ENCODE data around the gene BCL2. TPM values are rescaled to one million over a fixed set of nuclear protein-coding genes. Genes with fewer than 3 reads are reported as not detected.

Gene BCL2
- total and polyA plus RNA-seq, 7 donors, result 1.1 to 27.0 (median 8.9) TPM

DNA sequence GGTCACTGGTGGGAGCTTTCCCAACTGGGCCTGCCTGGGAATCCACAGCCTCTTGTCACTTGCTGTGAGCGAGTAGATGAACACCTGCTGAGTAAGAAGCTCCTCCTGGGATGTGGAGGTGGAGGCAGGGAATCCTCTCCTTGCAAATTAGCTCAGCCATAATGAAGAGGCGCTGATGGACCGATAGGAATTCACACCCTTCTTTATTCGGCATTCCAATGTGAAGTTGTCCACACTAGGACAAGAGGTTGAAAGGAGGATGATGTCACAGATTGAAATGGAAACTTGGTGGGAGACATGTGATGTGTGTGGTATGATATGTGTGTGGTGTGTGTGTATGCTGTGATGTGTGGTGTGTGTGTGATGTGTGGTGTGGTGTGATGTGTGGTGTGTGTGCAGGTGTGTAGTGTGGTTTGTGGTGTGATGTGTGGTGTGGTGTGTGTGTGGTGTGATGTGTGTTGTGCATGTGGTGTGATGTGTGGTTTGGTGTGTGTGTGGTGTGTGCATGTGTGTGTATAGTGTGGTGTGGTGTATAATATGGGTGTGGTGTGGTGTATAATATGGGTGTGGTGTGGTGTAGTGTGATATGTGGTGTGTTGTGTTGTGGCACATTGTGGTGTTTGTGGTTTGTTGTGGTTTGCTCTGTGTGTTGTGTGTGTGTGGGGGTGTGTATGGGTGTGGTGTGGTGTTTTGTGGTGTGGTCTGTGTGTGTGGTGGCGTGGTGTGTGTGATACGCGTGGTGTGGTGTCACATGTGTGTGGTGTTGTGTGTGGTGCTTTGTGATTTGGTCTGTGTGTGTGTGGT lies 216.4 kb downstream of the BCL2 start:
- intact Hi-C loops (cut with DNase I), result no loop called here
- no peak overlapping the region for H3K27ac ChIP-seq
- H3K9me3 ChIP-seq, result no peaks in the 10 kb centered on the region
- H3K27me3 ChIP-seq (ENCODE audit: insufficient read depth in 3 of 3, low read length in 2 of 3), result no peaks in the 10 kb centered on the region
- WGBS, 3 donors, result 78 to 82% (median 80%) methylated on average over 7 of the region's 7 CpGs
- no peaks in the 10 kb centered on the region for H3K36me3 ChIP-seq (ENCODE audit: insufficient read depth in 1 of 2, low read depth in 1 of 2)
- ATAC-seq (no peak), DNase-seq (no peak)
- H3K4me3 ChIP-seq, result no peak overlapping the region
- TF ChIP-seq, protein P1, sequence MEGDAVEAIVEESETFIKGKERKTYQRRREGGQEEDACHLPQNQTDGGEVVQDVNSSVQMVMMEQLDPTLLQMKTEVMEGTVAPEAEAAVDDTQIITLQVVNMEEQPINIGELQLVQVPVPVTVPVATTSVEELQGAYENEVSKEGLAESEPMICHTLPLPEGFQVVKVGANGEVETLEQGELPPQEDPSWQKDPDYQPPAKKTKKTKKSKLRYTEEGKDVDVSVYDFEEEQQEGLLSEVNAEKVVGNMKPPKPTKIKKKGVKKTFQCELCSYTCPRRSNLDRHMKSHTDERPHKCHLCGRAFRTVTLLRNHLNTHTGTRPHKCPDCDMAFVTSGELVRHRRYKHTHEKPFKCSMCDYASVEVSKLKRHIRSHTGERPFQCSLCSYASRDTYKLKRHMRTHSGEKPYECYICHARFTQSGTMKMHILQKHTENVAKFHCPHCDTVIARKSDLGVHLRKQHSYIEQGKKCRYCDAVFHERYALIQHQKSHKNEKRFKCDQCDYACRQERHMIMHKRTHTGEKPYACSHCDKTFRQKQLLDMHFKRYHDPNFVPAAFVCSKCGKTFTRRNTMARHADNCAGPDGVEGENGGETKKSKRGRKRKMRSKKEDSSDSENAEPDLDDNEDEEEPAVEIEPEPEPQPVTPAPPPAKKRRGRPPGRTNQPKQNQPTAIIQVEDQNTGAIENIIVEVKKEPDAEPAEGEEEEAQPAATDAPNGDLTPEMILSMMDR (IDR thresholded peaks at IDR 0.05), result no peak
- peaks cover 12% of the 10 kb centered on the region for H3K4me1 ChIP-seq

DNA sequence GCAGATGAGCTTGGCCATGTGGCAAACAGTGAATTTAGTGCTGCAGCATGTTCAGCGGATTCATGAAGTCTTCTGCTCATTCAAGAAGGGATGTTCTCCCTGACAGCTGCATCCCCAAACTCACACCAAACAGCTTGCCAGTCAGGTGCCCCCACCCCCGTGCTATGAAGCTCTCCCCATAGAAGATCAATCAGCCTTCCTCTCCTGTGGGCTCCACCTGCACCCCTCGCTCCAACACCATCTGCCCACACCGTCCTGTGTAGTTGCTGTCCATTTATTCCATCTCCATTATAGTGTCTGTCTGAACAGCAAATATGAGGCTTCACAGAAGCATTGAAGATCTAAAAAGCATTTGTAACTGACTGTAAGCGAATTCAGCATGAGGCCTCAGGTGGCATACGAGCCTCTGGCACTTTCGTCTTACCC lies 218.9 kb downstream of the BCL2 start:
- H3K4me3 ChIP-seq, result no peak overlapping the region
- no peaks in the 10 kb centered on the region for H3K27me3 ChIP-seq (ENCODE audit: insufficient read depth in 3 of 3, low read length in 2 of 3)
- H3K4me1 ChIP-seq, result peaks cover 12% of the 10 kb centered on the region
- no peaks in the 10 kb centered on the region for H3K36me3 ChIP-seq (ENCODE audit: insufficient read depth in 1 of 2, low read depth in 1 of 2)
- ATAC-seq (no peak), DNase-seq (no peak)
- H3K27ac ChIP-seq, result peak overlapping the region; percentile 36
- 89 to 94% (median 92%) methylated on average over 7 of the region's 7 CpGs for WGBS, 3 donors
- intact Hi-C loops (cut with DNase I), result no loop called here
- TF ChIP-seq, protein P1 (IDR thresholded peaks at IDR 0.05), result no peak
- no peaks in the 10 kb centered on the region for H3K9me3 ChIP-seq

DNA sequence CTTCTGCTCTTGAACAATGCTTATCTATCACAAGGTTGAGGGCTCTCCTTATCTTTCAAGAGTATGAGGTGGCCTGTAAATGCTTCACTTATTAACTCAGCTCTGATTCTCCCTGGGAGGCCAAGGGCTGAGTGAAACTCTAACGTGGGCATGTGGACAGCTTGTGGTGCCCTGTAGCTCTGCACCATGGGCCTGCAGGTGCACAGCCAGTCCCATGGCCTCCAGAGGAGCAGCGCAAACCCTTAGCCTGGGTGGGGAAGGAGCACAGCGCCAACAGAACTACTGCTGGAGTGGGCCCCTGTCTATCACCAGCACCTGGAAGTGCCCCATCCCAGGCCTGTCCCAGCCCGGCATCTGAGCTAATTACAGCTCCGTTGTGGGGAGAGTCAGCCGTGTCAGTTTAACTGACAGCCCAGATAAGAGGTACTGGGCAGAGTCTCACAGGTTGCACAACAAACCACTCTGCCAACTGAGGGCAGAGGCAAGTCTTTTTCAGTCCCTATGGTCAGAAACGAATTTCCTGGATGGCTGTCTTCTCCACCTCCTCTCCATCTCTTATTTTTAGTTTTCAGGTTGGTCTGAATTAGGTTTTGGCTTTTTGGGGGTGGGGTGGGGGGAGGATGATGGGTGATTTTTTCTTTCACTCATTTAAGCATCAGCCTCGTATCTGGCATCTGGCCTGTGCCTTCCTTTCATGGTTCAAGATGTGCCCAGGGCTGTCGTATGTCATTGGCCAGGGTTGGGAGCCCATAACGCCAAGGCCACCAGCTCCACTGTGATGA lies 219.5 kb downstream of the BCL2 start:
- no peaks in the 10 kb centered on the region for H3K27me3 ChIP-seq (ENCODE audit: insufficient read depth in 3 of 3, low read length in 2 of 3)
- H3K4me3 ChIP-seq, result no peak overlapping the region
- TF ChIP-seq, protein P1 (IDR thresholded peaks at IDR 0.05), result no peak
- DNase-seq (peak in 1 of 2 donors; percentile 71), ATAC-seq (peak; percentile 78 to 98 (median 97))
- no peaks in the 10 kb centered on the region for H3K9me3 ChIP-seq
- no peaks in the 10 kb centered on the region for H3K36me3 ChIP-seq (ENCODE audit: insufficient read depth in 1 of 2, low read depth in 1 of 2)
- intact Hi-C loops (cut with DNase I), result loop anchor here in 1 of 2 donors (5.0 kb wide), 1 partner anchor 453 kb away; no protein-coding TSS in a partner anchor
- H3K27ac ChIP-seq, result peak overlapping the region; percentile 58
- 45 to 60% (median 56%) methylated on average over 10 of the region's 10 CpGs for WGBS, 3 donors
- peaks cover 12% of the 10 kb centered on the region for H3K4me1 ChIP-seq

DNA sequence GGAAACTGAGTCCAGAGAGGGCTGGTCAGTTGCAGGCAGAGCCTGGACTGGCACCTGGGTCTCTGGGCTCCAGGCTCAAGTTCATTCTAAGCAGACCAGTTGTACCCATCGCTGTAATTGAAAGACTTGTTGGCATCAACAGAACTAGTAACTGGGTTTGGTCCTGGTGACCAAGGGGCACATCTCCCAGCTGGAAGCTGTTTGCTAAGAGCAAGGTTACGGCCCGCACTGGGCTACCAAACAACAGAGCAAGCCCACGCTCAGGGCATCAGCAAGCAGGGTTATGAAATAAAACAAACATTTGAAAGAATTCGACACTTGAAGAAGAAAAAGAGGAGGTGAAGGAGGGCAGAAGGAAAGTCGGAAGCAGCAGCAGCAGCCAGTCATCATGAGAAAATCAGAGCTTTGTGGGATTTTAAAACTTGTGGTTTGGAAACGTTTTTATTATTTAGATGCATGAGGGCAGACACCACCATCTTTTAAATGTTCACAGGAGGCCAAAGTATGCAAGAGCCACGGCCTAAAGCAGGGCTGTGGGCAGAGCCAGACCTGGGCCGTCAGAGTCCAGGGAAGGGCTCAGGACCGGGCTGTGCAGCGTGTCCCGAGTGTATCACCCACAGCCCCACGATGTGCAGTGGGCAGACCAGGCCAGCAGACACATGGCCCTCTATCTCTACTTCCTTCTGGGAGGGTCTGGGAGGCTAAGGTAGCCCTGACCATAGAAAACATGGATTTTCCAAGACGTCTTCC lies 220.3 kb downstream of the BCL2 start:
- peaks cover 12% of the 10 kb centered on the region for H3K4me1 ChIP-seq
- WGBS, 3 donors, result 90 to 92% (median 92%) methylated on average over 14 of the region's 14 CpGs
- no peak overlapping the region for H3K4me3 ChIP-seq
- peak overlapping the region; percentile 58 for H3K27ac ChIP-seq
- no peaks in the 10 kb centered on the region for H3K27me3 ChIP-seq (ENCODE audit: insufficient read depth in 3 of 3, low read length in 2 of 3)
- no peaks in the 10 kb centered on the region for H3K36me3 ChIP-seq (ENCODE audit: insufficient read depth in 1 of 2, low read depth in 1 of 2)
- intact Hi-C loops (cut with DNase I), result loop anchor here in 1 of 2 donors (5.0 kb wide), 1 partner anchor 452 kb away; no protein-coding TSS in a partner anchor
- TF ChIP-seq, protein P1 (IDR thresholded peaks at IDR 0.05), result no peak
- DNase-seq (no peak), ATAC-seq (no peak)
- H3K9me3 ChIP-seq, result no peaks in the 10 kb centered on the region
